Middle frontal gyrus (tissue), 1 donor: ENCODE measurements around the gene MYCT1.
"Not testable (repeated sequence)": the region's sequence is repeated elsewhere in the genome, so short reads cannot be mapped to it uniquely, and the experiment has no call there.

Source experiments
- DNase-seq: peaks from one replicate; pipeline ENCODE4 v3.0.0-alpha.2; 2015; ENCODE audit warnings: low spot score; ENCODE audit errors: extremely low spot score

Gene MYCT1

GRCh38 chr6:152697634-152698033 is at the start of gene MYCT1:
MYCT1 (plus strand) TSS chr6:152697897; CDS start chr6:152697903, 6 bp downstream.
- no peak for DNase-seq

GRCh38 chr6:152648105-152648504 is 49.6 kb upstream of the MYCT1 start:
- DNase-seq: no peak

GRCh38 chr6:152651986-152652385 is 45.7 kb upstream of the MYCT1 start:
- DNase-seq: no peak

GRCh38 chr6:152661776-152662175 is 35.9 kb upstream of the MYCT1 start:
- no peak for DNase-seq

GRCh38 chr6:152669895-152670294 is 27.8 kb upstream of the MYCT1 start:
- no peak for DNase-seq

GRCh38 chr6:152671171-152671570 is 26.5 kb upstream of the MYCT1 start:
- DNase-seq: no peak

GRCh38 chr6:152673236-152673635 is 24.5 kb upstream of the MYCT1 start:
- DNase-seq: no peak

- no peak for DNase-seq
Measured at GRCh38 chr6:152680151-152680550, 17.5 kb upstream of the MYCT1 start.

GRCh38 chr6:152680879-152681517 is 16.7 kb upstream of the MYCT1 start:
- no peak for DNase-seq

GRCh38 chr6:152682141-152682540 is 15.6 kb upstream of the MYCT1 start:
- DNase-seq: no peak

- not testable (repeated sequence) for DNase-seq
Measured at GRCh38 chr6:152682935-152683334, 14.8 kb upstream of the MYCT1 start.

GRCh38 chr6:152685819-152686218 is 11.9 kb upstream of the MYCT1 start:
- no peak for DNase-seq

GRCh38 chr6:152695372-152696045 is 2.2 kb upstream of the MYCT1 start:
- DNase-seq: no peak

GRCh38 chr6:152696522-152696921 is 1.2 kb upstream of the MYCT1 start:
- DNase-seq: no peak

- no peak for DNase-seq
Measured at GRCh38 chr6:152698692-152699091, 995 bp downstream of the MYCT1 start.

GRCh38 chr6:152700427-152700826 is 2.7 kb downstream of the MYCT1 start:
- no peak for DNase-seq

GRCh38 chr6:152701081-152701862 is 3.6 kb downstream of the MYCT1 start:
- no peak for DNase-seq

GRCh38 chr6:152701863-152702401 is 4.2 kb downstream of the MYCT1 start:
- DNase-seq: no peak

- DNase-seq: not testable (repeated sequence)
Measured at GRCh38 chr6:152703750-152704149, 6.1 kb downstream of the MYCT1 start.

GRCh38 chr6:152705327-152705726 is 7.6 kb downstream of the MYCT1 start:
- no peak for DNase-seq

GRCh38 chr6:152716322-152716721 is 18.6 kb downstream of the MYCT1 start:
- no peak for DNase-seq

- DNase-seq: no peak
Measured at GRCh38 chr6:152720974-152721373, 23.3 kb downstream of the MYCT1 start.
